RKO (cell line): ENCODE data around the gene CAMKK2.
"Not testable (repeated sequence)": the region's sequence is repeated elsewhere in the genome, so short reads cannot be mapped to it uniquely, and the experiment has no call there.

Source experiments
- DNase-seq: peaks from one replicate; pipeline ENCODE4 v3.0.0-alpha.2; 2016; ENCODE audit warnings: low spot score

Gene CAMKK2

DNA sequence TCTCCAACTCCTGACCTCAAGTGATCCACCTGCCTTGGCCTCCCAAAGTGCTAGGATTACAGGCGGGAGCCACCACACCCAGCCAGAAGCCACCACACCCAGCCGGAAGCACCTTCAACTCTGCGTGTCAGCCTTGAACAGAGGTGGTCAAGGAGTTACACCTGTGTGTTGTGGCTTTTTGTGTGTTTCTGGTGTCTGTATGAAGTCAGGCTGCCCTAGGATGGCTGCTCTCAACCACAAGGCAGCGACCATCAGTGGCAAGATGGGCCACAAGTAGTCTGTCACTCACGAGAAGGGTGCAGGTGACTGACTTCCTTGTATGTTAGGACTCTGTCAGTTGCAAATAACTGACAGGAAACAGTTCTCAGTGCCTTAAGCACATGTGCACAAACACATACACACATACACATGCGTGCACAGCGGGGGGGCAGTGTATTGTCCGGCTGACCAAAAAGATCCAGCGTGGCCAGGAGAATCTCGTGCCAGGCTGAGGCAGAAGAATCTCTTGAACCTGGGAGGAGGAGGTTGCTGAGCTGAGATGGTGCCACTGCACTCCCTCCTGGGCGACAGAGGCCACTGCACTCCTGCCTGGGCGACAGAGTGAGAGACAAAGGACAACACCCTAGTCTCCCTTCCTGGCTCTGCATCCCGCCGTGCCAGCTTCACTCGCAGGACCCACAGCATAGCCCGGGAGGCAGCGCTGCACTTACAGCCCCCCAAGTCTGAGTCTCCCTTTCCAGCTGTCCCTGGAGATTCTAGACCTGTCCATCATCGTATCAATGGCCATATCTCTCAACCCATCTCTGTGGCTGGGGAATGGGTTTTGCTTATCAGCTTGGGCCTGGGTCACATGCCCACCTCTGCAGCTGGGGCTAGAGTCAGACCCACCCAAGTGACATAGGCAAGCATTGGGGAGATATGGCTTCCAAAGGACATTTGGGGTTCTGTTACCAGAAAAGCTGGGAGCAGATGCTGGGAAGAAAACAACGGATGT, 72.9 kb downstream of the CAMKK2 start:
- DNase-seq = no peak

DNA sequence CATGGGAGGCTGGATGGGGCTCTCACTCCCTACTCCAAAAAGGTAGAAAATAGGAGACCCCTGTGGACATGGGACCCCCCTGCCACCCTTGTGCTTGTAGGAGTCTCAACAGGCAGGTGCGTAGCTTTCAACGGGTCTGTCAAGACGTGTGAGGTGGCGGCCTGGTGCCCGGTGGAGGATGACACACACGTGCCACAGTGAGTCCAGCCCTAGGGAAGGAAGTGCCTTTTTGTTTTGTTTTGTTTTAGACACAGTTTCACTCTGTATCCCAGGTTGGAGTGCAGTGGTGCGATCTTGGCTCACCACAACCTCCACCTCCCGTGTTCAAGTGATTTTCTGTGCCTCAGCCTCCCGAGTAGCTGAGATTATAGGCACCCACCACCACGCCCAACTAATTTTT, 73.7 kb downstream of the CAMKK2 start:
- no peak for DNase-seq

DNA sequence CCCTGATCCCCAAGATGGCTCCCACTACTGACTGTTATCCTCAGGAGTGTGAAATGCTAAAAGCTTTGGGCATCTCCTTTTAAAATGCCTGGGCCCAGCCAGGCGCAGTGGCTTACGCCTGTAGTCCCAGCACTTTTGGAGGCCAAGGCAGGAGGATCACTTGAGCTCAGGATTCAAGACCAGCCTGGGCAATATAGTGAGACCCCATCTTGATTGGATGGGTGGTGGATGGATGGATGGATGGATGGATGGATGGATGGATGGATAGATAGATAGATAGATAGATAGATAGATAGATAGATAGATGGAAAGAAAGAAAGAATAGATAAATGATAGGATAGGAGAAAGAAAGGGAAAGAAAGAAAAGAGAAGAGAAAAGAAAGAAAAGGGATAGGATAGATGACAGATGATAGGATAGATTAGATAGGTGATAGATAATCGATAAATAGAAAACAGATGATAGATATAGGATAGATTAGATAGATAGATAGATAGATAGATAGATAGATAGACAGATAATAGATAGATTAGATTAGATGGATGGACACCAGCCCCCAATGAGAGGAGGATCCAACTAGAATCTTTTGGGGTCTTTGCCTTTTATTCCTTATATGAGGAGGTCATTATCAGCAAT, 77.0 kb downstream of the CAMKK2 start:
- DNase-seq = no peak

DNA sequence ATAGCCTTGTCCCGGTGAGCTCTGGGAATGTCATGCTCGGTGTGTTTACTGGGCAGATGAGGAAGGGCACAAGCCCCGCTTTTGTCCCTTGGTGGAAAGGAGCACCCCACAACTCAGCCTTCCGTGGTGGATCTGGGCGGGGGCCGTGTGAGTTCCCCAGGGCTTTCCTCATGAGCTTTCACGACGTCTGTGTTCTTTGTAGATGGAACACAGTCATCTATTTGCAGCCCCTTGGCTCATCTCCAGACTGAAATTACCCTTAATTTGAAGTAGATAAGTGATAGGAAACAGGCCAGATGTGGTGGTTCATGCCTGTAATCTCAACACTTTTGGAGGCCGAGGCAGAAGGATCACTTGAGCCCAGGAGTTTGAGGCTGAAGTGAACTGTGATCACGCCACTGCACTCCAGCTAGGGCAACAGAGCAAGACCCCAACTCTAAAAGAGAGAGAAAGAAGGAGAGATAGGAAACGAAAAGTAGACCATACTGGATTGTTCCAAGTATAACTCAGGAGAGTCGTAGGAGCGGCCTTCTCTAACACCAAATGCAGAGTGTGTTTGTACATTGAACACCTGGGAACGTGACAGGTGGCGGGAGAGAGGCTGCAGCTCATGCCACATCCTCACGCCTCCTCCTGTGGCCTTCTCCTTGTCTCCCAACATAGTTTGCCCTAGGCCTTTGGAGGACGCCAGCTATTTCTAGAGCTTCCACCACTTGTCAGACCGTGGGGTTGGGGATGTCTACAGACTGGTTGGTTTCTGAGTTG, 77.7 kb downstream of the CAMKK2 start:
- no peak for DNase-seq

DNA sequence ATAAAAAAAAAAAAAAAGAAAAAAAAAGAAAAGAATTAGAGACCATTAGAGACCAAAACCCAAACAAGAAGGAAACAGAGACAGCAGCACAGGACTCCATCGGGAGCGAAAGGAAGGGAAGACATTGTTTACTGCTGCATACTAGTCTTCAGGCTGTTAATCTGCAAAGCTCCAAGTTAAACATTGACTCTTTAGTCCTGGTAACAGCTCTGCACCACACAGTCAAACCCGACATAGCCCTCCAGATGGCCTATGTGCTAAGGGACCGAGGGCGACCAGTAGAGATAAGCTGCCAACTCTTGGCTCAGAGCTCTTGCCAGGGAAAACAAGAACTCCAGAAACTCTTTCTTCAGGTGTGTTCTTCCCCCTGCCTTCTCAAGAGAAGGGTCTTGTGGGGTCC, 78.7 kb downstream of the CAMKK2 start:
- no peak for DNase-seq

DNA sequence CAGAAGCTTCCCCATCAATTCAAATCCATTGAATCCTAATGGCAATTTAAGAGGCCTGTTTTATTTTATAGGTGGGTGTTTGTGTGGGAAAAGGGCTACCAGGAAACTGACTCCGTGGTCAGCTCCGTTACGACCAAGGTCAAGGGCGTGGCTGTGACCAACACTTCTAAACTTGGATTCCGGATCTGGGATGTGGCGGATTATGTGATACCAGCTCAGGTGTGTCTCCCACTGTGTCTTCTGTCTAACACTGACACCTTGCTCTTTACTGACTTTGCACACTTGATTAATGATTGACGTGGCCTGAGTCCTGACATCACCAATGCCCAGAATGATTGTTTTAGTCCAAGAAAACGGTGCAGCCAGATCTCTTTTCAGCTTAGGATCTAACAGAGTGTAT, 79.4 kb downstream of the CAMKK2 start:
- DNase-seq = no peak

DNA sequence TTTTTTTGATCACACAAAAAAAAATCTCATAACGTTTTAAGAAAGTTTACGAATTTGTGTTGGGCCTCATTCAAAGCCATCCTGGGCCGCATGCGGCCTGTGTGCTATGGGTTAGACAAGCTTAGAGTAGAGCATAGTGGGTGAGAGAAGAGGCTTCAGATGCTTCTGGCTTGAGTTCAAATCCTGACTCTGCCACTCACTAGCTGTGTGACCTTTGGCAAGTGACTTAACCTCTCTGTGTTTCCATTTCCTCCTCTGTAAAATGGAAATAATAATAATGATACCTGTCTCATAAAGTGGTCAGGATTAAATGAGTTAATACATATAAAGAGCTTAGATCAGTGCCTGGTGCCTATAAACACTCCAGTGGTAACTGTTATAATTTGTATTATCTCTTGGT, 80.4 kb downstream of the CAMKK2 start:
- DNase-seq = no peak

DNA sequence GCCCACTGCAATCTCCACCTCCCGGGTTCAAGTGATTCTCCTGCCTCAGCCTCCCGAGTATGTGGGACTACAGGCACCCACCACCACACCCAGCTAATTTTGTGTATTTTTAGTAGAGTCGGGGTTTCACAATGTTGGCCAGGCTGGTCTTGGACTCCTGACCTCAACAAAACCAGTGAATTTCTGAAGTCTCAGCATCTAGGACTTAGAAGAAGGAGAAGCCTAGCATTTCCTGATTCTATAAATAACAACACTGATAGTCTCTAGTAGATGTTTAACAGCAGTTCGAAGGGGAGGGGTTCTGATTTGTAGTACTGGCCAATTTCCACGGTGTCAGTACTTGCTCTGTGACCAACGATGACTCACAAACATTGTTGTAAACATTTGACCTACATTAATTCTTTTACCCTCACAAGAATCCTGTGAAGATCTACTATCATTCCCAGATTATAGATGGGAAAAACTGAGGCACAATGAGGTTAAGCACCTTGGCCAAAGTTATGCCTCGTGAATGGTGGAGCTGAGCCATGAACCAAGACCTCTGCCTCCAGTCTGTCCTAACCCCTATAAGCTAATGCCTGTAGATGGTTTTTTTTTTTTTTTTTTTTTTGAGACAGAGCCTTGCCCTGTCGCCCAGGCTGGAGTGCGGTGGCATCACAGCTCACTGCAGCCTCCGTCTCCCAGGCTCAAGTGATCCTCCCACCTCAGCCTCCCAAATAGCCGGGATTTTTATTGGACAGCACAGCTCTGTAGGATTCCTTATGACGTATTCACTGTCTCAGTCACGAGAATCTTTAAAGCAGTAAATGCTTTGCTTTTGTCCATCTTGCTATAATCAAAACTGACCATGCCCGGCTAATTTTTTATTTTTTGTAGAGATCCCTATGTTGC, 81.4 kb downstream of the CAMKK2 start:
- peak; percentile 72 for DNase-seq

DNA sequence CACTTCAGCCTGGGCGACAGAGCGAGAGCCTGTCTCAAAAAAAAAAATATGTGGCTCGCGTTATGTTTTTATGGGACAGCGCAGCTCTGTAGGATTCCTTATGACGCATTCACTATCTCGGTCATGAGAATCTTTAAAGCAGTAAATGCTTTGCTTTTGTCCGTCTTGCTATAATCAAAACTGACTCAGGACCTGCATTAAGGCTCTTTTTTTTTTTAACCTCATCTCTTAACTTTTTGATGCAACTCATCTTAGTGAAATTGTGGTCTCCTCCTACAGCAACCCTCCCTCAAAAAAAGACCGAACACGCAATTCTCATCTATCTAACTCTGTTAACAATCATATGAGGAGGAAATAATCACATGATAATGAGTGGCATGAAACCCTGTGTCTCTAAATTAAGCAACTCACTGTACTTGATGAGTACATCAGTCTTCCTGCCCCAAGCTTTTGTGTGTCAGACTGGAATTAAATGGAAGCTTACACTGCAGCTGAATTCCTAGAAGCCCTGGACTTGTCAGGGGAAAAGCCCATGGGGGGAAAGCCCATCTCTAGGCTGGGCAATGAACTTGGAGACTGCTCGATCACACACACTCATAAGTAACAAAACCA, 82.2 kb downstream of the CAMKK2 start:
- DNase-seq = peak; percentile 43

DNA sequence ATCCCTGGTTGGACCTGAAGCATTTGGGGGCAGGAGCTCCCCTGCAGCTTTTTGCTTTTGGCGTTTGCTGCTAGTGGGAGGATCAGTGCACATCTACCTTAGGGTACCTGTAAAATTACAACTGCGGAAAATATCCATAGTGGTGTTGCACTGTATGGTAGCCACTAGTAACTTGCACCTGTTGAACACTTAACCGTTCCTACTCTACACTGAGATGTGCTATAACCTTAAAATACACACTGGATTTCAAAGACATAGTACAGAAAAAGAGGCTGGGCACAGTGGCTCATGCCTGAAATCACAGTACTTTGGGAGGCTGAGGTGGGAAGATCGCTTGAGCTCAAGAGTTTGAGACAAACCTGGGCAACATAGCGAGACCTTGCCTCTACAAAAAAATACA, 83.6 kb downstream of the CAMKK2 start:
- DNase-seq = no peak

DNA sequence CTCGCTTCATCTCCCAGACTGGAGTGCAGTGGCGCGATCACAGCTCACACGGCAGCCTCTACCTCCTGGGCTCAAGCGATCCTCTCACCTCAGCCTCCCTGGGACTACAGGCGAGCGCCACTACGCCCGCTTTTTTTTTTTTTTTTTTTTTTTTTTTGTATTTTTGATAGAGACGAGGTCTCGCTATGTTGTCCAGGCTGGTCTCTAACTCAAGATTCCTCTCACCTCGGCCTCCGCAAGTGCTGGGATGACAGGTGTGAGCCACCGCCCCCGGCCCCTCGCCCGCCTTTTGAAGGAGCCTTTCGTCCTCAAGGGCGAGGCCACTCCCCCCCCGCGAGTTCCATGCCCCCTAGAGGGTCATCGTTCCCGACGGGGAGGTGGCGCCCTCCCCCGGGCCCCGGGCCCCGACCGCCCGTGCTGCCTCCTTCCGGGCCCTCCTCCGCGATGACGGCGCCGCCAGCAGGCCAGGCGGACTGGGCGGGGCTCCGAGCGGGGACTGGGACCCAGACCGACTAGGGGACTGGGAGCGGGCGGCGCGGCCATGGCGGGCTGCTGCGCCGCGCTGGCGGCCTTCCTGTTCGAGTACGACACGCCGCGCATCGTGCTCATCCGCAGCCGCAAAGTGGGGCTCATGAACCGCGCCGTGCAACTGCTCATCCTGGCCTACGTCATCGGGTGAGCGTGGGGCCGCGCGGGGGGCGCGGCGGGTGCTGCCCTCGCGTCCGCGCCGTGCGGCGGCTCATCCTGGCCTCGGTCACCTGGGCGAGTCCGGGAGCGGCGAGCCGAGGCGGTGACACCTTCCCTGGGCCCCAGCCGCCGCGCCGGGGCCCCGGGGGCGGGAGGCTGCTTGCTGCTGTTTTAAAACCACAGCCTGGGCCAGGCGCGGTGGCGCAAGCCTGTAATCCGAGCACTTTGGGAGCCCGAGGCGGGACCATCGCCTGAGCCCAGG, 86.6 kb downstream of the CAMKK2 start, which contains the start of gene P2RX4:
TSS of gene P2RX4 (plus strand) at position 506 of the 949 bp plus-strand sequence. CDS start at position 542, 36 bp downstream.
- DNase-seq = peak; percentile 83

DNA sequence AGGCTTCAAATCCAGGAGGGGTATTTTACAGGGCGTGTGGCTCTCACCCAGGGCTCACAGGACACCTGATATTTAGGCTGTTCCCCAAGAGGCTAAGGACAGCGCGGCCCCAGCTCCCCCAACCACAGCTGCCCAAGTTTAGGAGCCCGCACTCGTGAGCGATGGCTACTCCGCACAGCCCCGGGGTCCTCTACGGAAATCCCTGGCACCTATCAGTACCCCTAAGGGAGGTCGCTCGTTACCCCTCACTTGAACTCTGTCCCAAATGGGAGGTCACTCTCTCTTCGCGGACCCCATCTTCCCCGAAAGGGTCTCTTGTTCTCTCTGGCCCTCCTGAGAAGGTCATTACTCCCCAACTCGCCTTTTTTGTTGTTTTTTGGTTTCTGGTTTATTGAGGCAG, 87.3 kb downstream of the CAMKK2 start:
- DNase-seq = no peak

DNA sequence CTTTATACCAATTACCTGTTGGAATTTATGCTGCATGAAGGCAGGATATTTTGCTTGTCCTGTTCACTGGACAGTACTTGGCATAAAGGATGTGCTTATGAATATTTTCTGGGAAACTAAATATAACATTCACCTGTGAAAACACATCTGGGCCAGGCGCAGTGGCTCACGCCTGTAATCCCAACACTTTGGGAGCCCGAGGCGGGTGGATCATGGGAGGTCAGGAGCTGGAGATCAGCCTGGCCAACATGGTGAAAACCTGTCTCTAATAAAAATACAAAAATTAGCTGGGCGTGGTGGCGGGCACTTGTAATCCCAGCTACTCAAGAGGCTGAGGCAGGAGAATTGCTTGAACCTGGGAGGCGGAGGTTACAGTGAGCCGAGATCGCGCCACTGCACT, 87.9 kb downstream of the CAMKK2 start:
- not testable (repeated sequence) for DNase-seq

DNA sequence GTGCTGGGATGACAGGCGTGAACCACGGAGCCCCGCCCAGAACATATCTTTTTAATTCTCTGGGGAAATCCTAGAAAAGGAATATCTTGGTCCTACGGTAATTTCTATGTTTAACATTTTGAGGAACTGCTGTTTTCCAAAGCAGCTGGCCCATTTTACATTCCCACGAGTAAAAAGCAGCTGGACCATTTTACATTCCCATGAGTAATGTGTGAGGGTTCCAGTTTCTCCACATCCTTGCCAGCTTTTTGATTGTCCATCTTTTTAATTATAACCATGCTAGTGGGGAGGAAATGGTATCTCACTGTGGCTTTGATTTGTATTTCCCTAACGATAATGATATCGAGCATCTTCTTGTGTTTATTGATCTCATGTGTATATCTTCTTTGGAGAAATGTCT, 91.0 kb downstream of the CAMKK2 start:
- no peak for DNase-seq

DNA sequence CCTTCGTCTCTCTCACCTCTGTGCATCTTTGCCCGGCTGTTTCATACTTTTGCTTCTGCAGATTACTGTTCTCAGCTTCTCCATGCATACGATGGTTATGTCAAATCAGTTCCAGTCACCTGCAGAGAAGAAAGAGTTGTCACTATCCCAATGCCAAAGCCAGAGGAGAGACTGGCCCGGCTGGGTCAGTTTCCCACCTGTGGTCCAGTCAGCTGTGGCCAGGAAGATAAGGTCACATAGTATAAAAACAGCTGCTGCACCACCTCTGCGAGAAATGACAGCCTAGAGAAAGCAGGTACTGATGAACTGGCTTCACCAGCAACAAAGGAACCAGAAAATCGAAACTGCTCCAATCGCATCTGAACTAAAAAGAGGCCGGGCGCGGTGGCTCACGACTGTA, 93.0 kb downstream of the CAMKK2 start:
- no peak for DNase-seq

DNA sequence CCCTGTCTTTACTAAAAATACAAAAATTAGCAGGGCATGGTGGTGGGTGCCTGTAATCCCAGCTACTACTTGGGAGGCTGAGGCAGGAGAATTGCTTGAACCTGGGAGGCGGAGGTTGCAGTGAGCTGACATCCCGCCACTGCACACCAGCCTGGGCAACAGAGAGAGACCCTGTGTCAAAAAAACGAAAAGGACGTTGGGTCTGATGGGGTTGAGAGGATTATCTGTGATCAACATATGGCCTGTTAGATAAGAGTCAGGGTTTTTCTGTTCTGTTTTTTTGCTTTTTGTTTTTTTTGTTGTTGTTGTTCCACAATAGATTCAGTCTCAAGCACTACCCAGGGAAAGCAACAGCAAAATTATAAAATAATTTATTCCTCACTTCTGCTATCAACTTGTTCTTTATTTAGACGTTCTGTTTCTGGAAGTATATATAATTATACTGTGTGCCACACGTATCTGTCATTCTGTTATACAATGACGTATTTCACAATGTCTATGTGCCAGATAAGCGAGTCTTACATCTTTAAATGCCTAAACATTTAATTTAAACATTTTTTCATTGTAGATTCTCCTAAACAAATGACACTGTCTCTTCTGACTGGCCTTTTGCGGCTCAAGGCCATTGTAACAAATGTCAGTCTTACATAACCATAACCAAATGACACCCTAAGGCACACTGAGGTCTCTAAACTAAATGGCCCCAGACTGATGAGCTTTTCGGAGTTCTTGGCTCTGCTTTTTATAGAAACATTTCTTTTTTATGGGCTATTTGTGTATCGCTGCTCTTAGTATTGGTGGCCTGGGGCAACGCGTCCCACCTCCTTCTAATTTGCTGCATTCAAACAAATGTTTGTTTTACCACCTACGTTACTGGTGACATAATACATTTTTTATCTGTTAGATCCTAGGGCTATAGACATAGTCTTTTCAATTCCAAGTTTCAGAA, 93.8 kb downstream of the CAMKK2 start:
- no peak for DNase-seq

DNA sequence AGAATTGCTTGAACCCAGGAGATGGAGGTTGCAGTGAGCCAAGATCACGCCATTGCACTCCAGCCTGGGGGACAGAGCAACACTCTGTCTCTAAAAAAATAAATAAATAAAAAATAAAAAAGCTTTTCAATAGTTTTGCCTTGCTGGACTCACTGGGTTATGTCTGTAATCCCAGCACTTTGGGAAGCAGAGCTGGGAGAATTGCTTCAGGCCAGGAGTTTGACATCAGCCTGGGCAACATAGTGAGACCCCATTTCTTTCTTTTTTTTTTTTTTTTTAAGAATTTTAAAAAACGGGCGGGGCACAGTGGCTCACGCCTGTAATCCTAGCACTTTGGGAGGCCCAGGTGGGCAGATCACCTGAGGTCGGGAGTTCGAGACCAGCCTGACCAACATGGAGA, 95.4 kb downstream of the CAMKK2 start:
- DNase-seq = not testable (repeated sequence)

DNA sequence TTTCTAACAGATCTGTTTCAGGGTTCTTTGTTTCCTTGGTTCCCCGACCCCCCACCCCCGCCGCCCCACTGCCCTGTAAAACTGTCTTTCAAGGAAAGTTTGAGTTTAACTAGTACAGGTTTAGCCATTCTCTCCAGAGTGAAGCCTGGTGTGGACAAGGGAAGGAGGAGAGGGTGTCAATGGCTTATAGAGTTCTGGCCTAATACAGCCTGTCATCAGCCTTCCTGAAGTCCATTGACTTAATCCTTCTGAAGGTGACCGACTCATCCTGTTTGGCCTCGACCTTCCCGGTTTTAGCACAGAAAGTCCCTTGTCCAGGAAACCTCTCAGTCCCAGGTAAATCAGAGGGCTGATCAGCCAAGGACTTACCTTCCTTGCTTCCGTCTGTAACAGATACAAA, 97.6 kb downstream of the CAMKK2 start:
- no peak for DNase-seq

DNA sequence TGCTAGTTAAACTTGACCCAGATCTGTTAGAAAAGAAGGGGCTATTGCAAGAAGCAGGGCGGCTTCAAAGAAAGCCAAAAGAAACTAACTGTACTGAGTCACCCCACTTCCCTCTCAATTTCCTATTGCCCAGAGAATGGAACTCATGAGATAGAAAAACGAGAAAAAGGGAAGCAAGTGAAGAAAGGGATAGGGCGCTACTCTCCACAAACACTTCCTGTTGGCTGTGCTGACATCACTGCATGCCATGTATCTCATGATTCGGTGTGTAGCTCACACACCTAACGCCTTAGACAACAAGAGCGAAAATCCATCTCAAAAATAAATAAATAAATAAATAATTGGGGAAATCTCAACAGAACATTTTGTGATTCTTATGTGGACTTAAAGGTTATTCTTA, 99.6 kb downstream of the CAMKK2 start:
- DNase-seq = no peak
